WTC11 (cell line): Measurements from ENCODE around the gene VWF. TPM values are rescaled to one million over a fixed set of nuclear protein-coding genes. Genes with fewer than 3 reads are reported as not detected.
A peak's percentile ranks its signal among the peaks of the same experiment; 100 is the strongest.

Experiments used
- ATAC-seq: fragments of 200-7000 bp; cut with Tn5 transposase; 2 replicates; pipeline ENCODE4 v1.10.0; 2021; ENCODE audit warnings: mild to moderate bottlenecking, moderate library complexity
- CTCF ChIA-PET: fragments of 300-600 bp; sonication (Branson Sonifier 250); formaldehyde crosslinking; loops from one replicate; lab custom pipeline; 2021; ENCODE audit warnings: antibody characterized with exemption; lab: Charles Lee
- POLR2A ChIA-PET: fragments of 350-600 bp; sonication (Branson Sonifier 250); formaldehyde crosslinking; loops from one replicate; lab custom pipeline; 2021; ENCODE audit warnings: antibody characterized with exemption; lab: Charles Lee
- DNase-seq: peaks from one replicate; pipeline ENCODE4 v3.0.0; 2021; ENCODE audit warnings: low spot score
- H3K27ac Mint-ChIP-seq: 2 replicates; pipeline ENCODE4 v1.8.0; 2021; ENCODE audit warnings: mixed read lengths
- H3K27me3 Mint-ChIP-seq: 2 replicates; pipeline ENCODE4 v1.8.0; 2021; ENCODE audit warnings: low read depth, mild to moderate bottlenecking, moderate library complexity, mixed read lengths
- H3K36me3 Mint-ChIP-seq: 2 replicates; pipeline ENCODE4 v1.8.0; 2021; ENCODE audit warnings: mixed read lengths
- H3K4me1 Mint-ChIP-seq: 2 replicates; pipeline ENCODE4 v1.8.0; 2022; ENCODE audit warnings: mixed read lengths
- H3K4me3 Mint-ChIP-seq: 2 replicates; pipeline ENCODE4 v1.8.0; 2021; ENCODE audit warnings: mild to moderate bottlenecking, moderate library complexity, mixed read lengths
- H3K9me3 Mint-ChIP-seq: 2 replicates; pipeline ENCODE4 v1.8.0; 2021; ENCODE audit warnings: mixed read lengths
- E2F1 ChIP-seq: sonication (generic); formaldehyde crosslinking; IDR thresholded peaks from 2 replicates; pipeline ENCODE4 v1.8.0; 2022; ENCODE audit warnings: mild to moderate bottlenecking, missing genetic modification reagents
- ETV6 ChIP-seq: sonication (generic); formaldehyde crosslinking; IDR thresholded peaks from 2 replicates; pipeline ENCODE4 v1.8.1; 2022; ENCODE audit warnings: mild to moderate bottlenecking, missing genetic modification reagents
- FOXP1 ChIP-seq: sonication (generic); formaldehyde crosslinking; IDR thresholded peaks from 2 replicates; pipeline ENCODE4 v1.8.0; 2022; ENCODE audit warnings: missing genetic modification reagents, mild to moderate bottlenecking, moderate library complexity, borderline replicate concordance
- GABPB1 ChIP-seq: sonication (generic); formaldehyde crosslinking; IDR thresholded peaks from 2 replicates; pipeline ENCODE4 v1.8.1; 2023; ENCODE audit warnings: mild to moderate bottlenecking, missing genetic modification reagents
- MAX ChIP-seq: sonication (generic); formaldehyde crosslinking; IDR thresholded peaks from 2 replicates; pipeline ENCODE4 v1.8.0; 2022; ENCODE audit warnings: mild to moderate bottlenecking, missing genetic modification reagents
- NR3C1 ChIP-seq: sonication (generic); formaldehyde crosslinking; conservative IDR thresholded peaks from 2 replicates; pipeline ENCODE4 v1.8.1; 2023; ENCODE audit warnings: low read depth, mild to moderate bottlenecking, missing genetic modification reagents
- PRRX2 ChIP-seq: fragments of 250-450 bp; sonication (Bioruptor Pico); IDR thresholded peaks from 2 replicates; pipeline ENCODE4 v1.8.0; 2021; ENCODE audit warnings: mild to moderate bottlenecking
- SP1 ChIP-seq: sonication (generic); formaldehyde crosslinking; conservative IDR thresholded peaks from 2 replicates; pipeline ENCODE4 v1.8.1; 2022; ENCODE audit warnings: missing genetic modification reagents
- USF2 ChIP-seq: sonication (generic); formaldehyde crosslinking; IDR thresholded peaks from 2 replicates; pipeline ENCODE4 v1.8.1; 2023; ENCODE audit warnings: mild to moderate bottlenecking, missing genetic modification reagents, moderate library complexity
- ZNF232 ChIP-seq: sonication (generic); formaldehyde crosslinking; IDR thresholded peaks from 2 replicates; pipeline ENCODE4 v1.8.0; 2022; ENCODE audit warnings: mild to moderate bottlenecking, missing genetic modification reagents
- total RNA-seq: library from RNA; stranded (reverse); gene quantifications from 3 replicates; pipeline ENCODE4 v1.2.3, GENCODE V29; 2021
- TF ChIP-seq, protein P1 (sequence below): fragments of 250-450 bp; sonication (Bioruptor Pico); IDR thresholded peaks from 2 replicates; pipeline ENCODE4 v1.9.0; 2021; ENCODE audit warnings: mild to moderate bottlenecking
- TF ChIP-seq, protein P2 (sequence below): sonication (generic); formaldehyde crosslinking; conservative IDR thresholded peaks from 2 replicates; pipeline ENCODE4 v1.8.1; 2022; ENCODE audit warnings: mild to moderate bottlenecking, missing genetic modification reagents
- TF ChIP-seq, protein P3 (sequence below): sonication (generic); formaldehyde crosslinking; IDR thresholded peaks from 2 replicates; pipeline ENCODE4 v1.8.0; 2022; ENCODE audit warnings: missing genetic modification reagents
- TF ChIP-seq, protein P4 (sequence below): sonication (generic); formaldehyde crosslinking; IDR thresholded peaks from 2 replicates; pipeline ENCODE4 v1.8.1; 2023; ENCODE audit warnings: mild to moderate bottlenecking, missing genetic modification reagents

Gene VWF
- total RNA-seq, 1 experiment from 2014 or later: 0.48 TPM

GRCh38 chr12:6076346-6076745 is 48.1 kb downstream of the VWF start:
- CTCF ChIA-PET: no interaction called here
- TF ChIP-seq, protein P1, sequence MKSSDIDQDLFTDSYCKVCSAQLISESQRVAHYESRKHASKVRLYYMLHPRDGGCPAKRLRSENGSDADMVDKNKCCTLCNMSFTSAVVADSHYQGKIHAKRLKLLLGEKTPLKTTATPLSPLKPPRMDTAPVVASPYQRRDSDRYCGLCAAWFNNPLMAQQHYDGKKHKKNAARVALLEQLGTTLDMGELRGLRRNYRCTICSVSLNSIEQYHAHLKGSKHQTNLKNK (CRISPR knock-in tag): no peak
- no peak for TF ChIP-seq SP1 (CRISPR knock-in tag)
- no peak for TF ChIP-seq ETV6 (CRISPR knock-in tag)
- no peak for TF ChIP-seq ZNF232 (CRISPR knock-in tag)
- TF ChIP-seq NR3C1: no peak
- no peak for TF ChIP-seq GABPB1 (CRISPR knock-in tag)
- TF ChIP-seq, protein P2, sequence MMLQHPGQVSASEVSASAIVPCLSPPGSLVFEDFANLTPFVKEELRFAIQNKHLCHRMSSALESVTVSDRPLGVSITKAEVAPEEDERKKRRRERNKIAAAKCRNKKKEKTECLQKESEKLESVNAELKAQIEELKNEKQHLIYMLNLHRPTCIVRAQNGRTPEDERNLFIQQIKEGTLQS (CRISPR knock-in tag): no peak
- TF ChIP-seq PRRX2 (CRISPR knock-in tag): no peak
- ATAC-seq (no peak), DNase-seq (no peak)
- H3K9me3 Mint-ChIP-seq: no peaks in the 10 kb centered on the region
- peaks cover 10% of the 10 kb centered on the region for H3K4me1 Mint-ChIP-seq
- no peaks in the 10 kb centered on the region for H3K36me3 Mint-ChIP-seq
- POLR2A ChIA-PET: no interaction called here
- H3K27ac Mint-ChIP-seq: no peak overlapping the region
- H3K27me3 Mint-ChIP-seq: no peaks in the 10 kb centered on the region
- no peak overlapping the region for H3K4me3 Mint-ChIP-seq

- DNase-seq (no peak), ATAC-seq (peak; percentile 54)
- ChIA-PET CTCF (interaction anchor here (0.6 to 1.1 kb wide), 7 partner anchors 9 to 382 kb away, joined by 3 to 5 read pairs (median 4); no protein-coding TSS in a partner anchor), POLR2A (no interaction called here)
- no peaks in the 10 kb centered on the region for H3K36me3 Mint-ChIP-seq
- H3K4me3 Mint-ChIP-seq: no peak overlapping the region
- H3K27me3 Mint-ChIP-seq: no peaks in the 10 kb centered on the region
- no peak overlapping the region for H3K27ac Mint-ChIP-seq
- H3K9me3 Mint-ChIP-seq: no peaks in the 10 kb centered on the region
- TF ChIP-seq, protein P3, sequence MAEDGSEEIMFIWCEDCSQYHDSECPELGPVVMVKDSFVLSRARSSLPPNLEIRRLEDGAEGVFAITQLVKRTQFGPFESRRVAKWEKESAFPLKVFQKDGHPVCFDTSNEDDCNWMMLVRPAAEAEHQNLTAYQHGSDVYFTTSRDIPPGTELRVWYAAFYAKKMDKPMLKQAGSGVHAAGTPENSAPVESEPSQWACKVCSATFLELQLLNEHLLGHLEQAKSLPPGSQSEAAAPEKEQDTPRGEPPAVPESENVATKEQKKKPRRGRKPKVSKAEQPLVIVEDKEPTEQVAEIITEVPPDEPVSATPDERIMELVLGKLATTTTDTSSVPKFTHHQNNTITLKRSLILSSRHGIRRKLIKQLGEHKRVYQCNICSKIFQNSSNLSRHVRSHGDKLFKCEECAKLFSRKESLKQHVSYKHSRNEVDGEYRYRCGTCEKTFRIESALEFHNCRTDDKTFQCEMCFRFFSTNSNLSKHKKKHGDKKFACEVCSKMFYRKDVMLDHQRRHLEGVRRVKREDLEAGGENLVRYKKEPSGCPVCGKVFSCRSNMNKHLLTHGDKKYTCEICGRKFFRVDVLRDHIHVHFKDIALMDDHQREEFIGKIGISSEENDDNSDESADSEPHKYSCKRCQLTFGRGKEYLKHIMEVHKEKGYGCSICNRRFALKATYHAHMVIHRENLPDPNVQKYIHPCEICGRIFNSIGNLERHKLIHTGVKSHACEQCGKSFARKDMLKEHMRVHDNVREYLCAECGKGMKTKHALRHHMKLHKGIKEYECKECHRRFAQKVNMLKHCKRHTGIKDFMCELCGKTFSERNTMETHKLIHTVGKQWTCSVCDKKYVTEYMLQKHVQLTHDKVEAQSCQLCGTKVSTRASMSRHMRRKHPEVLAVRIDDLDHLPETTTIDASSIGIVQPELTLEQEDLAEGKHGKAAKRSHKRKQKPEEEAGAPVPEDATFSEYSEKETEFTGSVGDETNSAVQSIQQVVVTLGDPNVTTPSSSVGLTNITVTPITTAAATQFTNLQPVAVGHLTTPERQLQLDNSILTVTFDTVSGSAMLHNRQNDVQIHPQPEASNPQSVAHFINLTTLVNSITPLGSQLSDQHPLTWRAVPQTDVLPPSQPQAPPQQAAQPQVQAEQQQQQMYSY (CRISPR knock-in tag): no peak
- TF ChIP-seq USF2: peak; percentile 36; the same call in 1 of the 2 replicates
- 0 out of 2 replicates have a peak, but pooled peaks have one; percentile 30 for TF ChIP-seq FOXP1
- TF ChIP-seq, protein P4, sequence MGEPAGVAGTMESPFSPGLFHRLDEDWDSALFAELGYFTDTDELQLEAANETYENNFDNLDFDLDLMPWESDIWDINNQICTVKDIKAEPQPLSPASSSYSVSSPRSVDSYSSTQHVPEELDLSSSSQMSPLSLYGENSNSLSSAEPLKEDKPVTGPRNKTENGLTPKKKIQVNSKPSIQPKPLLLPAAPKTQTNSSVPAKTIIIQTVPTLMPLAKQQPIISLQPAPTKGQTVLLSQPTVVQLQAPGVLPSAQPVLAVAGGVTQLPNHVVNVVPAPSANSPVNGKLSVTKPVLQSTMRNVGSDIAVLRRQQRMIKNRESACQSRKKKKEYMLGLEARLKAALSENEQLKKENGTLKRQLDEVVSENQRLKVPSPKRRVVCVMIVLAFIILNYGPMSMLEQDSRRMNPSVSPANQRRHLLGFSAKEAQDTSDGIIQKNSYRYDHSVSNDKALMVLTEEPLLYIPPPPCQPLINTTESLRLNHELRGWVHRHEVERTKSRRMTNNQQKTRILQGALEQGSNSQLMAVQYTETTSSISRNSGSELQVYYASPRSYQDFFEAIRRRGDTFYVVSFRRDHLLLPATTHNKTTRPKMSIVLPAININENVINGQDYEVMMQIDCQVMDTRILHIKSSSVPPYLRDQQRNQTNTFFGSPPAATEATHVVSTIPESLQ (CRISPR knock-in tag): no peak
- no peak for TF ChIP-seq E2F1
- TF ChIP-seq MAX (CRISPR knock-in tag): 0 out of 2 replicates have a peak, but pooled peaks have one; percentile 28
- peaks cover 20% of the 10 kb centered on the region for H3K4me1 Mint-ChIP-seq
Observed at GRCh38 chr12:6074979-6075585, 49.4 kb downstream of the VWF start.
